WERI-Rb-1 (cell line): Measurements from ENCODE around the gene C1QTNF12.

Experiments used
- DNase-seq: peaks from one replicate; pipeline ENCODE4 v3.0.0-alpha.2; 2020
- H3K27ac ChIP-seq: fragments of 250-450 bp; sonication (Bioruptor Pico); 2 replicates; pipeline ENCODE4 v1.5.1; 2020; ENCODE audit warnings: mild to moderate bottlenecking, moderate library complexity
- H3K27me3 ChIP-seq: fragments of 250-450 bp; sonication (Bioruptor Pico); 2 replicates; pipeline ENCODE4 v1.5.1; 2021; ENCODE audit warnings: mild to moderate bottlenecking, low read depth, moderate library complexity; ENCODE audit not compliant: insufficient read depth, severe bottlenecking
- H3K36me3 ChIP-seq: fragments of 250-450 bp; sonication (Bioruptor Pico); 2 replicates; pipeline ENCODE4 v1.5.1; 2020; ENCODE audit warnings: mild to moderate bottlenecking, moderate library complexity
- H3K4me3 ChIP-seq: 2 replicates; pipeline ENCODE4 v1.5.1; 2011; ENCODE audit warnings: low read depth, mild to moderate bottlenecking, control low read depth, low read length
- H3K9me3 ChIP-seq: fragments of 250-450 bp; sonication (Bioruptor Pico); 2 replicates; pipeline ENCODE4 v1.5.1; 2021; ENCODE audit warnings: mild to moderate bottlenecking, moderate library complexity; ENCODE audit not compliant: severe bottlenecking
- CTCF ChIP-seq: IDR thresholded peaks from 2 replicates; pipeline ENCODE4 v1.5.1; 2011; ENCODE audit warnings: low read depth, mild to moderate bottlenecking, control low read depth, inconsistent platforms, low read length

The C1QTNF12 gene

GRCh38 chr1:1217621-1218523 is 28.6 kb downstream of the C1QTNF12 start:
- Histone ChIP-seq H3K27me3 (no peaks in the 10 kb centered on the region), H3K36me3 (peaks cover 49% of the 10 kb centered on the region), H3K27ac (no peak overlapping the region), H3K9me3 (no peaks in the 10 kb centered on the region), H3K4me3 (no peak overlapping the region)
- no peak for DNase-seq
- no peak for TF ChIP-seq CTCF

GRCh38 chr1:1216770-1217620 is 29.5 kb downstream of the C1QTNF12 start:
- no peak for DNase-seq
- TF ChIP-seq CTCF = no peak
- peaks cover 43% of the 10 kb centered on the region for H3K36me3 ChIP-seq
- H3K9me3 ChIP-seq = no peaks in the 10 kb centered on the region
- no peak overlapping the region for H3K4me3 ChIP-seq
- H3K27me3 ChIP-seq = no peaks in the 10 kb centered on the region
- H3K27ac ChIP-seq = no peak overlapping the region

GRCh38 chr1:1215881-1216605 is 30.5 kb downstream of the C1QTNF12 start:
- H3K9me3 ChIP-seq = no peaks in the 10 kb centered on the region
- H3K27ac ChIP-seq = no peak overlapping the region
- peaks cover 34% of the 10 kb centered on the region for H3K36me3 ChIP-seq
- TF ChIP-seq CTCF = no peak
- no peaks in the 10 kb centered on the region for H3K27me3 ChIP-seq
- no peak for DNase-seq
- no peak overlapping the region for H3K4me3 ChIP-seq

DNA sequence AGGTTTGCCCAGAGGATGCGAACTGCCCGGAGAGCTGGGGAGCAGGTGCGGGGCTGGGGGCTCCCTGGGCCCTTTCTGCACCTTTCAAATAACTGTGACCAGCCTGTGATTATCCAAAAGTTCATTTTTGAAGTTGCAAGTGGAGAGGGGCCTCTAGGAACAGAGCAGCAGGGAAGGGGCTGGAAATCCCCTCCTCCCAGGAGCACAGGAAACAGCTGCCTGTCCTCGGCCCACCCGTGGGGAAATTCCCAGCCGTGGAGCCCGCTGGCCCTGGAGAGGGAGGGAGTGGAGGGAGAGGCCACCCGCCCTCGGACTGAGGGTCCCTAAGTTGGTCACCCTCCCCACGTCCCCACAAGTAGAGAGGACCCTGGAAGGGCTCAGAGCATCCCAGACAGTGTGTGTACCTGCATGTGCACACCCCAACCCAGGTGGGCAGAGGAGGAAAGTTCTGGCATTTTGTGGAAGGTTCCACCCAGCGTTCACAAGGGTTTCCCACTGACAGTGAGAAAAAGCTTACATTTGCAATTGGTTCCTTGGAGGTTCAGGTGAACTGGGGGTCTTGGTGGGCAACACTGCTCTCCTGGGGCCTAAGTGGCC is 31.3 kb downstream of the C1QTNF12 start:
- Histone ChIP-seq H3K9me3 (no peaks in the 10 kb centered on the region), H3K27me3 (no peaks in the 10 kb centered on the region), H3K27ac (no peak overlapping the region), H3K36me3 (peaks cover 28% of the 10 kb centered on the region), H3K4me3 (no peak overlapping the region)
- DNase-seq = no peak
- no peak for TF ChIP-seq CTCF
